K562 (cell line): Measurements from ENCODE around the gene TMEM217. TPM values are rescaled to one million over a fixed set of nuclear protein-coding genes. Genes with fewer than 3 reads are reported as not detected.

Experiments used
- CHD4 ChIP-seq: fragments of 200-600 bp; sonication (generic); IDR thresholded peaks from 3 replicates; pipeline ENCODE4 v1.6.1; 2012; ENCODE audit warnings: low read depth, mild to moderate bottlenecking, mixed read lengths, low read length, inconsistent platforms; ENCODE audit not compliant: insufficient read depth, insufficient replicate concordance, poor library complexity, severe bottlenecking
- JUNB ChIP-seq: fragments of 450-650 bp; formaldehyde crosslinking; conservative IDR thresholded peaks from 2 replicates; pipeline ENCODE4 v1.4.0; 2020; ENCODE audit warnings: mild to moderate bottlenecking
- KDM1A ChIP-seq, 2 experiments: fragments of 450-650 bp; IDR thresholded peaks; 2 replicates each; pipeline ENCODE4 v1.6.1; 2016; ENCODE audit warnings: mild to moderate bottlenecking in 2 of 2
- L3MBTL2 ChIP-seq: fragments of 450-650 bp; IDR thresholded peaks from 2 replicates; pipeline ENCODE4 v1.6.1; 2016; ENCODE audit warnings: mild to moderate bottlenecking, moderate library complexity
- NELFE ChIP-seq: IDR thresholded peaks from 2 replicates; pipeline ENCODE4 v1.6.1; 2011; ENCODE audit warnings: mild to moderate bottlenecking; ENCODE audit not compliant: insufficient read depth, insufficient read length
- NFE2 ChIP-seq: IDR thresholded peaks from 2 replicates; pipeline ENCODE4 v1.6.1; 2014; ENCODE audit warnings: antibody characterized with exemption, low read depth
- OTX1 ChIP-seq: fragments of 450-650 bp; formaldehyde crosslinking; IDR thresholded peaks from 2 replicates; pipeline ENCODE4 v1.4.0; 2022; ENCODE audit warnings: mild to moderate bottlenecking
- SRSF7 ChIP-seq: fragments of 200-400 bp; formaldehyde crosslinking; optimal IDR thresholded peaks from 2 replicates; pipeline ENCODE3; 2017; ENCODE audit warnings: mild to moderate bottlenecking, low read depth, low read length
- YY1 ChIP-seq, 3 experiments: IDR thresholded peaks; 2 replicates each; pipeline ENCODE4 v1.6.1; 2011; ENCODE audit warnings: low read length in 2 of 3, mild to moderate bottlenecking in 2 of 3, moderate library complexity in 2 of 3, borderline replicate concordance in 1 of 3, control low read depth in 1 of 3, low read depth in 1 of 3; ENCODE audit not compliant: insufficient read depth in 3 of 3, insufficient replicate concordance in 2 of 3, control insufficient read depth in 1 of 3, insufficient read length in 1 of 3; ENCODE audit errors: extremely low read depth in 1 of 3
- ZBTB26 ChIP-seq: fragments of 450-650 bp; formaldehyde crosslinking; IDR thresholded peaks from 2 replicates; pipeline ENCODE4 v1.4.0; 2022; ENCODE audit warnings: missing genetic modification characterization
- ZFPM2 ChIP-seq: fragments of 250-450 bp; sonication (Bioruptor Pico); IDR thresholded peaks from 2 replicates; pipeline ENCODE4 v1.5.1; 2022; ENCODE audit warnings: mild to moderate bottlenecking
- ZMIZ1 ChIP-seq, 2 experiments: fragments of 150-350 bp in 1 of 2; IDR thresholded peaks; 2 replicates each; pipeline ENCODE4 v1.6.1; 2012 to 2016; ENCODE audit warnings: low read depth in 2 of 2, low read length in 2 of 2, mild to moderate bottlenecking in 1 of 2, moderate library complexity in 1 of 2
- ZNF143 ChIP-seq: sonication (generic); formaldehyde crosslinking; IDR thresholded peaks from 2 replicates; pipeline ENCODE4 v1.9.0; 2022; ENCODE audit warnings: mild to moderate bottlenecking, missing genetic modification reagents
- ZNF146 ChIP-seq: IDR thresholded peaks from one replicate; pipeline ENCODE4 v1.6.1; 2018; ENCODE audit warnings: missing compliant biosample characterization; ENCODE audit not compliant: unreplicated experiment
- ZNF277 ChIP-seq: fragments of 250-450 bp; sonication (Bioruptor Pico); IDR thresholded peaks from 2 replicates; pipeline ENCODE4 v1.8.0; 2022; ENCODE audit warnings: inconsistent platforms, mild to moderate bottlenecking, moderate library complexity, borderline replicate concordance
- ZNF583 ChIP-seq: fragments of 250-450 bp; sonication (Bioruptor Pico); IDR thresholded peaks from 2 replicates; pipeline ENCODE4 v1.4.0; 2020
- ZZZ3 ChIP-seq: fragments of 450-650 bp; IDR thresholded peaks from 2 replicates; pipeline ENCODE4 v1.6.1; 2016; ENCODE audit warnings: antibody characterized with exemption, mild to moderate bottlenecking, moderate library complexity
- polyA plus RNA-seq, 8 experiments: library from polyadenylated mRNA; depleted of rRNA in 4 of 8; stranded (reverse) in 5 of 8; unstranded in 3 of 8; fragments of >200 nt; fragmentation: Nextera tagmentation in 2 of 8; fragmentation: Illumina TruSeq in 1 of 8; extraction: Ambion mirVana in 2 of 8; extraction: Trizol in 1 of 8; gene quantifications; 2 replicates each; pipeline versions ENCODE4 v1.2.1 to v1.2.3, GENCODE V29; 2011 to 2014; ENCODE audit warnings: inconsistent platforms in 1 of 8, missing spikeins in 1 of 8
- total RNA-seq, 7 experiments: library from RNA; depleted of rRNA in 6 of 7; stranded (reverse); fragments of >200 nt in 6 of 7; fragmentation: Illumina TruSeq in 2 of 7; extraction: Trizol in 2 of 7; gene quantifications; 2 replicates each; pipeline versions ENCODE4 v1.2.1 to v1.2.3, GENCODE V29; 2011 to 2021; ENCODE audit warnings: low replicate concordance in 1 of 7
- TF ChIP-seq, protein P1 (sequence below), 2 experiments: fragments of 250-450 bp in 1 of 2; fragments of 450-650 bp in 1 of 2; sonication (Bioruptor Pico) in 1 of 2; IDR thresholded peaks; 2 replicates each; pipeline versions ENCODE4 v1.6.1 to v1.8.0; 2016 to 2021; ENCODE audit warnings: mild to moderate bottlenecking in 2 of 2, moderate library complexity in 2 of 2, missing compliant biosample characterization in 1 of 2, missing genetic modification characterization in 1 of 2
- TF ChIP-seq, protein P2 (sequence below): fragments of 250-450 bp; sonication (Bioruptor Pico); IDR thresholded peaks from 2 replicates; pipeline ENCODE4 v1.8.0; 2021; ENCODE audit warnings: moderate library complexity, mild to moderate bottlenecking, inconsistent platforms
- TF ChIP-seq, protein P3 (sequence below): sonication (generic); formaldehyde crosslinking; IDR thresholded peaks from 2 replicates; pipeline ENCODE4 v1.8.0; 2022; ENCODE audit warnings: mild to moderate bottlenecking, missing genetic modification reagents

The TMEM217 gene
- total and polyA plus RNA-seq, 9 of the 15 experiments (the other 6 are each of a cell fraction or from before 2014, with no cell fraction given), result 1.3 to 8.0 (median 1.9) TPM

GRCh38 chr6:37242429-37243052, 15.4 kb downstream of the TMEM217 start (continued):
- TF ChIP-seq ZZZ3, result no peak
- no peak for TF ChIP-seq SRSF7
- TF ChIP-seq CHD4, result no peak
- no peak for TF ChIP-seq JUNB (CRISPR knock-in tag)
- TF ChIP-seq ZMIZ1 (IDR thresholded peaks at IDR 0.05; ENCODE audit: low read depth in 2 of 2, low read length in 2 of 2), result no peak
- TF ChIP-seq, protein P1, sequence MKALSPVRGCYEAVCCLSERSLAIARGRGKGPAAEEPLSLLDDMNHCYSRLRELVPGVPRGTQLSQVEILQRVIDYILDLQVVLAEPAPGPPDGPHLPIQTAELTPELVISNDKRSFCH (CRISPR knock-in tag; IDR thresholded peaks at IDR 0.05), result no peak
- TF ChIP-seq, protein P1 (tag; IDR thresholded peaks at IDR 0.05), result no peak
- TF ChIP-seq, protein P2, sequence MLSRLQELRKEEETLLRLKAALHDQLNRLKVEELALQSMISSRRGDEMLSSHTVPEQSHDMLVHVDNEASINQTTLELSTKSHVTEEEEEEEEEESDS (CRISPR knock-in tag), result no peak
- no peak for TF ChIP-seq YY1 (IDR thresholded peaks at IDR 0.05; ENCODE audit: borderline replicate concordance in 1 of 3, control insufficient read depth in 1 of 3, extremely low read depth in 1 of 3, insufficient read depth in 3 of 3, insufficient read length in 1 of 3, insufficient replicate concordance in 2 of 3, low read depth in 1 of 3, low read length in 2 of 3)
- no peak for TF ChIP-seq ZNF277 (CRISPR knock-in tag)
- TF ChIP-seq, protein P3, sequence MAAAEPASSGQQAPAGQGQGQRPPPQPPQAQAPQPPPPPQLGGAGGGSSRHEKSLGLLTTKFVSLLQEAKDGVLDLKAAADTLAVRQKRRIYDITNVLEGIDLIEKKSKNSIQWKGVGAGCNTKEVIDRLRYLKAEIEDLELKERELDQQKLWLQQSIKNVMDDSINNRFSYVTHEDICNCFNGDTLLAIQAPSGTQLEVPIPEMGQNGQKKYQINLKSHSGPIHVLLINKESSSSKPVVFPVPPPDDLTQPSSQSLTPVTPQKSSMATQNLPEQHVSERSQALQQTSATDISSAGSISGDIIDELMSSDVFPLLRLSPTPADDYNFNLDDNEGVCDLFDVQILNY (CRISPR knock-in tag), result no peak
- TF ChIP-seq KDM1A (IDR thresholded peaks at IDR 0.05), result peak; percentile 66 to 67; a peak in 3 of 4 replicates
- no peak for TF ChIP-seq ZNF143 (CRISPR knock-in tag)
- no peak for TF ChIP-seq ZBTB26
- TF ChIP-seq OTX1, result no peak
- no peak for TF ChIP-seq ZNF583 (CRISPR knock-in tag)
- no peak for TF ChIP-seq ZNF146 (CRISPR knock-in tag)
- peak; percentile 41 for TF ChIP-seq L3MBTL2
- no peak for TF ChIP-seq ZFPM2 (CRISPR knock-in tag)
- TF ChIP-seq NFE2, result no peak
- TF ChIP-seq NELFE, result no peak
